AG04449 (cell line): ENCODE measurements around the gene SSBP3.
"Not testable (repeated sequence)": the region's sequence is repeated elsewhere in the genome, so short reads cannot be mapped to it uniquely, and the experiment has no call there.

Experiments used
- CTCF ChIA-PET: fragments of 350-600 bp; formaldehyde crosslinking; extraction: SDS; loops from one replicate; lab custom pipeline; 2021; ENCODE audit warnings: antibody characterized with exemption; lab: Yijun Ruan, JAX
- POLR2A ChIA-PET: fragments of 400-600, 350-600 bp; formaldehyde crosslinking; extraction: SDS; loops from one replicate; lab custom pipeline; 2020; ENCODE audit warnings: antibody characterized with exemption, inconsistent platforms; lab: Yijun Ruan, JAX
- DNase-seq: peaks from one replicate; pipeline ENCODE4 v3.0.0-alpha.2; 2010; ENCODE audit warnings: low read depth, low spot score
- H3K4me3 ChIP-seq: 2 replicates; pipeline ENCODE4 v1.5.1; 2011; ENCODE audit warnings: low read depth, mild to moderate bottlenecking, control low read depth, low read length
- TF ChIP-seq, protein P1 (sequence below): IDR thresholded peaks from one replicate; pipeline ENCODE4 v1.5.1; 2011; ENCODE audit warnings: mild to moderate bottlenecking, moderate library complexity, low read length, control low read depth, inconsistent platforms; ENCODE audit not compliant: insufficient read depth; ENCODE audit errors: missing control alignments

Gene SSBP3

GRCh38 chr1:54240741-54241335 is 165.4 kb downstream of the SSBP3 start:
- no peak overlapping the region for H3K4me3 ChIP-seq
- TF ChIP-seq, protein P1, sequence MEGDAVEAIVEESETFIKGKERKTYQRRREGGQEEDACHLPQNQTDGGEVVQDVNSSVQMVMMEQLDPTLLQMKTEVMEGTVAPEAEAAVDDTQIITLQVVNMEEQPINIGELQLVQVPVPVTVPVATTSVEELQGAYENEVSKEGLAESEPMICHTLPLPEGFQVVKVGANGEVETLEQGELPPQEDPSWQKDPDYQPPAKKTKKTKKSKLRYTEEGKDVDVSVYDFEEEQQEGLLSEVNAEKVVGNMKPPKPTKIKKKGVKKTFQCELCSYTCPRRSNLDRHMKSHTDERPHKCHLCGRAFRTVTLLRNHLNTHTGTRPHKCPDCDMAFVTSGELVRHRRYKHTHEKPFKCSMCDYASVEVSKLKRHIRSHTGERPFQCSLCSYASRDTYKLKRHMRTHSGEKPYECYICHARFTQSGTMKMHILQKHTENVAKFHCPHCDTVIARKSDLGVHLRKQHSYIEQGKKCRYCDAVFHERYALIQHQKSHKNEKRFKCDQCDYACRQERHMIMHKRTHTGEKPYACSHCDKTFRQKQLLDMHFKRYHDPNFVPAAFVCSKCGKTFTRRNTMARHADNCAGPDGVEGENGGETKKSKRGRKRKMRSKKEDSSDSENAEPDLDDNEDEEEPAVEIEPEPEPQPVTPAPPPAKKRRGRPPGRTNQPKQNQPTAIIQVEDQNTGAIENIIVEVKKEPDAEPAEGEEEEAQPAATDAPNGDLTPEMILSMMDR, result no peak
- CTCF ChIA-PET, result interaction anchor here (2.4 to 3.1 kb wide), 2 partner anchors 12 to 249 kb away, joined by 8 to 9 read pairs; no protein-coding TSS in a partner anchor
- DNase-seq, result no peak
- POLR2A ChIA-PET, result no interaction called here

DNA sequence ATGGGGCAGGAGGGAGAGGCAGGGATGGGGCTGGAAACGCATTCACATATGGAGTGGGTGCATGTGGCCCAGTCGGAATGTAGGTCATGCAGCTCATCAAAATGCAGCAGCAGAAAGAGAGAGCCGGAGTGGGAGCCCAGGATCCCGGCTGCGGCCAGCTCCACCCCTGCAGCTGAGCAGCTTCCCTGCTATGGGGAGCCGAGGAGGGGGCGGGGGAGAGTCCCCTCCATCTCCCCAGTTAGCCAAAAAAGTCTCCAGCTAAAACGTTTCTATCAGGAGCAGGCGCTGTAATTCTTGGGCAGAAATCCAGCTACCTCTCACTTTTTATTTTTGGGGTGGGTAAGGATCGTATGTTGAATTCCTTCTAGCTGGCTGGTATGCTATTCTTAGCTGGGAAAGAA is 166.6 kb downstream of the SSBP3 start:
- no peak overlapping the region for H3K4me3 ChIP-seq
- POLR2A ChIA-PET, result interaction anchor here (1.0 to 1.2 kb wide), 2 partner anchors 14 to 73 kb away, joined by 4 read pairs; no protein-coding TSS in a partner anchor
- CTCF ChIA-PET, result interaction anchor here (2.4 to 3.1 kb wide), 2 partner anchors 11 to 250 kb away, joined by 8 to 9 read pairs; no protein-coding TSS in a partner anchor
- TF ChIP-seq, protein P1, result no peak
- no peak for DNase-seq

DNA sequence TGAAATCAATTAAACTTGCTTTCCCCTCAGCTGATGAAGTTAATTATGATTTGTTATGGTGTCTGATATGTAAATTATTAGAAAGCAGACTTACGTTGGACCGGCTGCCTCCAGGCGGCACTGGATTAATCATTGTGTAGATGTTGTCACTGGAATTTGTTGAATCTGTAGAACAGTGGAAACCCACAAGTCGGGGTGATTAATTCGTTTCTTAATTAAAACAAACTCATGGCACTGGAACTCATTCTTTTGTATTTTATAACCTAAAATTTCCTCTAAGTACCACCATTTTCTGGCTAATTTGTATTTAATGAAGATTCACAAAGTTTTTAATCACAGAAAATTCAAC is 167.2 kb downstream of the SSBP3 start:
- DNase-seq, result no peak
- ChIA-PET POLR2A (interaction anchor here (1.0 to 1.2 kb wide), 2 partner anchors 15 to 74 kb away, joined by 4 read pairs; no protein-coding TSS in a partner anchor), CTCF (interaction anchor here (3.1 kb wide), 1 partner anchor 10 kb away, joined by 9 read pairs; no protein-coding TSS in a partner anchor)
- TF ChIP-seq, protein P1, result no peak
- no peak overlapping the region for H3K4me3 ChIP-seq

DNA sequence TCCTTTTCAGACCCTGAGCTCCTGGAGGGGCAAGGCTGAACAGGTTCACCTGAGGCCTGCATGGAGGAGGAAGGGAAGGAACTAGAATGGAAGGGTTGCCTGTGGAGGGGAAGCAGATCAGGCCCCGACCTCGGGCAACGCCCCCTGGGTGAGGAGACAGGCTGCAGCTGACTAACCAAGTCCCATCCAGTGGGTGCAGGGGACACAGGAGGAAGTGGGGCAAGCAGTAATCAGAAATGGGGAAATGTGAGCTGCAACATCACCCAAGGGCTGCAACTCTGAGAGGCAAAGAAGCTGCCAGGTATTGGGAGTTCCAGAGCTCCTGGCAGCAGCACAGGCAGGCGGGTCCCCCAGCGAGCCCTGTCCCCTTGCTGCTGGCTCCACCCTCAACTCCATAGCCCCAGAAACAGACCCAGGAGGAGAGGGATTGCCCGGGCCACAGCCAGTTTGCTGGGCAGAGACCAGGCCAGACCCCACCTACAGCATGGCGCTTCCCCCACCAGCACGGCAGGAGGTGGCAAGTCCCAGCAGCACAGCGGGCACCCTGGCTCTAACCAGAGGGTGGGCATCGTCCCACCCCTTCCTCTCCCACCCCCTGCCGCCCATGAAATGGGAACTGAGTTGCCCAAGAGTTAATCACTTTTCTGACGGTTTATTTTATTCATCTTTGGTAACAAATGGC is 167.7 kb downstream of the SSBP3 start:
- TF ChIP-seq, protein P1, result no peak
- POLR2A ChIA-PET, result no interaction called here
- DNase-seq, result no peak
- H3K4me3 ChIP-seq, result no peak overlapping the region
- CTCF ChIA-PET, result no interaction called here

DNA sequence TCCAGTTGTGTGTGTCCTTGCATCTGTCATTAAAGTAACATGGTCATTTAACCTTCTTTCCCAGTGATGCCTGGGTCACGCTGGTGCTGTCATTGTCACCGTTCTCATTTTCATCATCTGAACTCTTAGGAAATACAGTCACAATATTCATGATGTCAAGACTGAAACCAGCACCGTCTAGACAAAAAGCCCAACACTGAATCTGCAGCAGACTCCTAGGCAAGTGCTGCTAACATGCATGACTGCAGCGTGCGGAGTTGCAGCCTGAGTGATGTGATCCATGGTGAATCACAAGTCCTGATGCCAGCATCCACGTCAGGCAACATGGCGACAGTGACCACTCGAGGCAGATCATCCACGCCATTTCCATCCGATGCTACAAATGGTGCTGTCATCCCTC is 168.6 kb downstream of the SSBP3 start:
- ChIA-PET CTCF (no interaction called here), POLR2A (no interaction called here)
- TF ChIP-seq, protein P1, result no peak
- DNase-seq, result no peak
- no peak overlapping the region for H3K4me3 ChIP-seq

DNA sequence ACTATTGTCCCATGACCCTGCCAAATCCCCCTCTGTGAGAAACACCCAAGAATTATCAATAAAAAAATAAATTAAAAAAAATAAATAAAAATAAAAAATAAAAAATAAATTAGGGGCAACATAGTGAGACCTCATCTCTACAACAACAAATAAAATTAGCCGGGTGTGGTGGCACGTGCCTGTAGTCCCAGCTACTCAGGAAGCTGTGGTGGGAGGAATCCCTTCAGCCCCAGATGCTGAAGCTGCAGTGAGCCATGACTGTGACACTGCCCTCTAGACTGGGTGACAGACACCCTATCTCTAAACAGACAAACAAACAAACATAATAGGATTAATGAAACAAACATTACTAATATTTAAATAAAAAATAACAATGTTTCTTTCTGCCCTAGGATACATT is 171.9 kb downstream of the SSBP3 start:
- POLR2A ChIA-PET, result interaction anchor here (0.6 kb wide), 1 partner anchor 173 kb away, joined by 3 read pairs; no protein-coding TSS in a partner anchor
- TF ChIP-seq, protein P1, result no peak
- no peak overlapping the region for H3K4me3 ChIP-seq
- CTCF ChIA-PET, result no interaction called here
- DNase-seq, result no peak

- DNase-seq, POLR2A ChIA-PET, H3K4me3 ChIP-seq, CTCF ChIA-PET: not testable (repeated sequence)
These were observed 173.0 kb downstream of the SSBP3 start for GRCh38 chr1:54233196-54233595.
